Smooth muscle cell (in vitro differentiated cells): ENCODE measurements around the gene DGKB. TPM values are rescaled to one million over a fixed set of nuclear protein-coding genes. Genes with fewer than 3 reads are reported as not detected.

Experiments used
- DNase-seq: peaks from one replicate; lab custom pipeline; 2025; ENCODE audit not compliant: unreplicated experiment; lab: John Stamatoyannopoulos, UW
- H2AFZ ChIP-seq: fragments of 200-600 bp; sonication (generic); 2 replicates; pipeline ENCODE4 v1.6.0; 2016; ENCODE audit warnings: antibody characterized with exemption, low read depth, mild to moderate bottlenecking
- H3F3A ChIP-seq: fragments of 200-600 bp; sonication (generic); 2 replicates; pipeline ENCODE4 v1.6.0; 2017; ENCODE audit warnings: antibody characterized with exemption, low read depth
- H3K27ac ChIP-seq: fragments of 200-600 bp; sonication (generic); 2 replicates; pipeline ENCODE4 v1.5.1; 2016; ENCODE audit warnings: low read depth, mild to moderate bottlenecking
- H3K27me3 ChIP-seq: fragments of 200-600 bp; sonication (generic); 2 replicates; pipeline ENCODE4 v1.6.1; 2016; ENCODE audit warnings: low read depth, mild to moderate bottlenecking
- H3K36me3 ChIP-seq: fragments of 200-600 bp; sonication (generic); 2 replicates; pipeline ENCODE4 v1.5.1; 2016; ENCODE audit warnings: low read depth
- H3K4me1 ChIP-seq: fragments of 200-600 bp; sonication (generic); 2 replicates; pipeline ENCODE4 v1.5.1; 2016; ENCODE audit warnings: low read depth
- H3K4me2 ChIP-seq: fragments of 200-600 bp; sonication (generic); 2 replicates; pipeline ENCODE4 v1.6.0; 2016; ENCODE audit warnings: mild to moderate bottlenecking
- H3K4me3 ChIP-seq: fragments of 200-600 bp; sonication (generic); 2 replicates; pipeline ENCODE4 v1.5.1; 2016; ENCODE audit warnings: mild to moderate bottlenecking
- H3K79me2 ChIP-seq: fragments of 200-600 bp; sonication (generic); 2 replicates; pipeline ENCODE4 v1.6.0; 2016; ENCODE audit warnings: low read depth, mild to moderate bottlenecking
- H3K9ac ChIP-seq: fragments of 200-600 bp; sonication (generic); 2 replicates; pipeline ENCODE4 v1.6.0; 2016; ENCODE audit warnings: low read depth
- H3K9me3 ChIP-seq: fragments of 200-600 bp; sonication (generic); replicated peaks from 2 replicates; pipeline ENCODE4 v1.5.1; 2016; ENCODE audit warnings: low read depth
- H4K20me1 ChIP-seq: fragments of 200-600 bp; sonication (generic); 2 replicates; pipeline ENCODE4 v1.6.0; 2016; ENCODE audit warnings: low read depth
- CTCF ChIP-seq: fragments of 200-600 bp; sonication (generic); IDR thresholded peaks from 2 replicates; pipeline ENCODE4 v1.5.1; 2017; ENCODE audit warnings: borderline replicate concordance, mild to moderate bottlenecking, antibody characterized with exemption; ENCODE audit not compliant: insufficient read depth, poor library complexity, severe bottlenecking
- WGBS: methylation state at CpG from one replicate; pipeline ENCODE4 v1.1.7; 2016; ENCODE audit warnings: low lambda C conversion rate; 5-methylcytosine and 5-hydroxymethylcytosine counted together
- polyA plus RNA-seq: library from polyadenylated mRNA; unstranded; fragments of >200 nt; fragmentation: Nextera tagmentation; extraction: Ambion mirVana; gene quantifications from 2 replicates; pipeline ENCODE4 v1.2.1, GENCODE V29; 2016
- total RNA-seq: library from RNA; depleted of rRNA; stranded (reverse); fragments of >200 nt; gene quantifications from 2 replicates; pipeline ENCODE4 v1.2.3, GENCODE V29; 2014

Gene DGKB
- total and polyA plus RNA-seq, 2 experiments from 2014 or later = not detected

DNA sequence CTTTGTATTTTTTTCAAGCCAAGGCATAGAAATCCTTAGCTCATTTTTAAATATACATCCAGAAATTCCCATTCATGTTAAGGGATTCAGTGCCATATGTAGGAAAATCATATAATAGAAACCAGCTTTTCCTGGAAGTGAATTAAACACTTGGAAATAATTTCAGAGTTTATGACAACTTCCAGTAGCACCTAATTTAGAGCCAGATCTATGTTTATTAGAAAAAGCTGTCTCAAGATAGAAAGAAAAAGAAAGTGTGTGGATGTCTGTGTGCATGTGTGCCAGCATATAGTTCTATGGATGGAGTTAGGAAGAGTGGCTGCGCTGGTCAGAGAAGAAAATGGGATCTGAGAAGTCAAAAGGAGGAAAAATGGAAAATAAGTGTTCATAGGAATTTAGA is 225.7 kb downstream of the DGKB start:
- DNase-seq = no peak
- no peak overlapping the region for H3K4me2 ChIP-seq

GRCh38 chr7:14673202-14673601 is 229.3 kb downstream of the DGKB start:
- Histone ChIP-seq H3K4me3 (no peak overlapping the region), H4K20me1 (no peaks in the 10 kb centered on the region), H3K36me3 (no peaks in the 10 kb centered on the region), H2AFZ (no peak overlapping the region), H3K27me3 (peaks cover 9% of the 10 kb centered on the region), H3K4me2 (no peak overlapping the region), H3K79me2 (no peaks in the 10 kb centered on the region), H3K9ac (no peak overlapping the region), H3K27ac (no peak overlapping the region), H3K4me1 (no peaks in the 10 kb centered on the region), H3F3A (no peaks in the 10 kb centered on the region), H3K9me3 (no peaks in the 10 kb centered on the region)
- no peak for DNase-seq
- no peak for TF ChIP-seq CTCF

More for the DNA sequence above, 225.7 kb downstream of the DGKB start:
- Histone ChIP-seq H3K36me3 (no peaks in the 10 kb centered on the region), H2AFZ (no peak overlapping the region), H3K79me2 (no peaks in the 10 kb centered on the region), H4K20me1 (no peaks in the 10 kb centered on the region), H3F3A (no peaks in the 10 kb centered on the region), H3K4me1 (no peaks in the 10 kb centered on the region), H3K27ac (no peak overlapping the region), H3K4me3 (no peak overlapping the region), H3K27me3 (peaks cover 17% of the 10 kb centered on the region), H3K9ac (no peak overlapping the region), H3K9me3 (no peaks in the 10 kb centered on the region)
- no peak for TF ChIP-seq CTCF
- 90% methylated on average over 1 of the region's 1 CpG for WGBS

GRCh38 chr7:14666913-14667312 is 235.6 kb downstream of the DGKB start:
- H2AFZ ChIP-seq = no peak overlapping the region
- no peaks in the 10 kb centered on the region for H3K27me3 ChIP-seq
- no peaks in the 10 kb centered on the region for H3F3A ChIP-seq
- H3K4me3 ChIP-seq = no peak overlapping the region
- H3K79me2 ChIP-seq = no peaks in the 10 kb centered on the region
- no peak overlapping the region for H3K4me2 ChIP-seq
- H3K36me3 ChIP-seq = no peaks in the 10 kb centered on the region
- no peaks in the 10 kb centered on the region for H4K20me1 ChIP-seq
- TF ChIP-seq CTCF = no peak
- no peak for DNase-seq
- 75% methylated on average over 2 of the region's 2 CpGs for WGBS
- no peak overlapping the region for H3K27ac ChIP-seq
- H3K9me3 ChIP-seq = no peaks in the 10 kb centered on the region
- H3K4me1 ChIP-seq = no peaks in the 10 kb centered on the region
- no peak overlapping the region for H3K9ac ChIP-seq

DNA sequence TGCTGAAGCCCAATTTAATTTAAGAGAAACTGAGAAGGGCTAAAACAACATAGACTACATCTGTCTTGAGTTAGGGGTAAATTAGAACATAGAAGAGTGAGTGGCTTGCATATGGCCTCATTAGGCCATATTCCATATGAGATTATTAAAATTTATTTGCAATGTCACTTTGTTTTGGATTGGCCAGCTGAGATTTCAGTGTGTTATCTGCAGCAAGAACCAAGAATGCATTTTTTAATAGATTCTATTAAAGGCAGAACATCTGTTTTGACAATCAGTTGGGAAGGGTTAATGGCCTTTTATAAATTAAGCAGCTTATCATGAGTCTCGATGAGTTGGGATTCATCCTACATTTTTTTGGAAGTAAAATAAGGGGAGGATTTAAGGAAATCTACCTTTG is 236.2 kb downstream of the DGKB start:
- H4K20me1 ChIP-seq = no peaks in the 10 kb centered on the region
- no peak overlapping the region for H3K4me3 ChIP-seq
- DNase-seq = no peak
- no peak overlapping the region for H3K4me2 ChIP-seq
- no peaks in the 10 kb centered on the region for H3F3A ChIP-seq
- H3K9me3 ChIP-seq = no peaks in the 10 kb centered on the region
- no peak overlapping the region for H3K9ac ChIP-seq
- 68% methylated on average over 1 of the region's 1 CpG for WGBS
- no peaks in the 10 kb centered on the region for H3K79me2 ChIP-seq
- no peaks in the 10 kb centered on the region for H3K36me3 ChIP-seq
- H2AFZ ChIP-seq = no peak overlapping the region
- no peak overlapping the region for H3K27ac ChIP-seq
- H3K4me1 ChIP-seq = no peaks in the 10 kb centered on the region
- H3K27me3 ChIP-seq = no peaks in the 10 kb centered on the region
- no peak for TF ChIP-seq CTCF
